HepG2 (cell line): Measurements from ENCODE around the gene SERPINA3. TPM values are rescaled to one million over a fixed set of nuclear protein-coding genes. Genes with fewer than 3 reads are reported as not detected.

Experiments
- BRD4 ChIP-seq: sonication (generic); formaldehyde crosslinking; IDR thresholded peaks from 2 replicates; pipeline ENCODE4 v1.4.0; 2020; ENCODE audit warnings: missing genetic modification reagents
- CREBL2 ChIP-seq: sonication (generic); formaldehyde crosslinking; IDR thresholded peaks from 2 replicates; pipeline ENCODE4 v1.8.1; 2023; ENCODE audit warnings: missing genetic modification reagents, mild to moderate bottlenecking, borderline replicate concordance
- CSRNP2 ChIP-seq: sonication (generic); formaldehyde crosslinking; conservative IDR thresholded peaks from 2 replicates; pipeline ENCODE4 v1.8.0; 2022; ENCODE audit warnings: low read depth, missing genetic modification reagents
- GATAD1 ChIP-seq: IDR thresholded peaks from 2 replicates; pipeline ENCODE4 v1.6.1; 2016; ENCODE audit warnings: missing genetic modification reagents, missing compliant biosample characterization
- HMGA1 ChIP-seq: sonication (generic); formaldehyde crosslinking; conservative IDR thresholded peaks from 2 replicates; pipeline ENCODE4 v1.4.0; 2020; ENCODE audit warnings: missing genetic modification reagents
- KLF16 ChIP-seq, 2 experiments: sonication (generic) in 1 of 2; formaldehyde crosslinking in 1 of 2; IDR thresholded peaks; 2 replicates each; pipeline versions ENCODE4 v1.6.1 to v1.8.0; 2016 to 2023; ENCODE audit warnings: missing genetic modification reagents in 2 of 2, missing compliant biosample characterization in 1 of 2
- MTF1 ChIP-seq: sonication (generic); formaldehyde crosslinking; IDR thresholded peaks from 2 replicates; pipeline ENCODE4 v1.5.0; 2020; ENCODE audit warnings: missing genetic modification reagents
- NPAS2 ChIP-seq: sonication (generic); formaldehyde crosslinking; IDR thresholded peaks from 2 replicates; pipeline ENCODE4 v1.8.0; 2022; ENCODE audit warnings: mild to moderate bottlenecking, missing genetic modification reagents, borderline replicate concordance
- PAF1 ChIP-seq: IDR thresholded peaks from 2 replicates; pipeline ENCODE4 v1.6.1; 2016; ENCODE audit warnings: missing genetic modification reagents, missing compliant biosample characterization
- SAFB2 ChIP-seq: sonication (generic); formaldehyde crosslinking; IDR thresholded peaks from 2 replicates; pipeline ENCODE4 v1.5.1; 2020; ENCODE audit warnings: missing genetic modification reagents, low read depth, mild to moderate bottlenecking, borderline replicate concordance
- SNAI1 ChIP-seq: sonication (generic); formaldehyde crosslinking; IDR thresholded peaks from 2 replicates; pipeline ENCODE4 v1.5.0; 2020; ENCODE audit warnings: mild to moderate bottlenecking, missing genetic modification reagents, borderline replicate concordance
- TAF1 ChIP-seq: sonication (generic); formaldehyde crosslinking; IDR thresholded peaks from 2 replicates; pipeline ENCODE4 v1.4.0; 2020; ENCODE audit warnings: missing genetic modification reagents
- WIZ ChIP-seq: sonication (generic); formaldehyde crosslinking; IDR thresholded peaks from 2 replicates; pipeline ENCODE4 v1.5.1; 2020; ENCODE audit warnings: mild to moderate bottlenecking, missing genetic modification reagents
- YY1 ChIP-seq: IDR thresholded peaks from 2 replicates; pipeline ENCODE4 v1.6.1; 2011; ENCODE audit warnings: low read length, low read depth, moderate library complexity, mild to moderate bottlenecking; ENCODE audit not compliant: insufficient read depth, insufficient replicate concordance
- ZC3H4 ChIP-seq: sonication (generic); formaldehyde crosslinking; IDR thresholded peaks from 2 replicates; pipeline ENCODE4 v1.4.0; 2020; ENCODE audit warnings: missing genetic modification reagents, borderline replicate concordance
- ZFX ChIP-seq: sonication (generic); formaldehyde crosslinking; IDR thresholded peaks from 2 replicates; pipeline ENCODE4 v1.4.0; 2020; ENCODE audit warnings: mild to moderate bottlenecking, low read depth, missing genetic modification reagents, moderate library complexity
- ZKSCAN1 ChIP-seq: fragments of 150-350 bp; IDR thresholded peaks from 2 replicates; pipeline ENCODE4 v1.6.1; 2014; ENCODE audit warnings: low read length
- ZNF296 ChIP-seq: sonication (generic); formaldehyde crosslinking; conservative IDR thresholded peaks from 2 replicates; pipeline ENCODE4 v1.5.0; 2020; ENCODE audit warnings: mild to moderate bottlenecking, missing genetic modification reagents
- ZNF383 ChIP-seq: sonication (generic); formaldehyde crosslinking; IDR thresholded peaks from 2 replicates; pipeline ENCODE4 v1.4.0; 2020; ENCODE audit warnings: missing genetic modification reagents, mild to moderate bottlenecking, borderline replicate concordance
- ZNF674 ChIP-seq: sonication (generic); formaldehyde crosslinking; IDR thresholded peaks from 2 replicates; pipeline ENCODE4 v1.5.0; 2020; ENCODE audit warnings: low read depth, mild to moderate bottlenecking, missing genetic modification reagents
- ZNF773 ChIP-seq: sonication (generic); formaldehyde crosslinking; IDR thresholded peaks from 2 replicates; pipeline ENCODE4 v1.4.0; 2020; ENCODE audit warnings: missing genetic modification reagents, borderline replicate concordance
- ZSCAN25 ChIP-seq: sonication (generic); formaldehyde crosslinking; IDR thresholded peaks from 2 replicates; pipeline ENCODE4 v1.8.0; 2022; ENCODE audit warnings: mild to moderate bottlenecking, missing genetic modification reagents
- ZSCAN30 ChIP-seq: sonication (generic); formaldehyde crosslinking; IDR thresholded peaks from 2 replicates; pipeline ENCODE4 v1.5.0; 2020; ENCODE audit warnings: mild to moderate bottlenecking, missing genetic modification reagents
- polyA plus RNA-seq, 8 experiments: library from polyadenylated mRNA; depleted of rRNA in 3 of 8; stranded (reverse) in 7 of 8; unstranded in 1 of 8; fragments of >200 nt; fragmentation: Illumina TruSeq in 4 of 8; extraction: Trizol in 4 of 8; gene quantifications; 2 replicates each; pipeline versions ENCODE4 v1.2.1 to v1.2.3, GENCODE V29; 2011 to 2016; ENCODE audit warnings: low read depth in 4 of 8, missing spikeins in 1 of 8, mixed read lengths in 1 of 8; ENCODE audit not compliant: insufficient read depth in 1 of 8
- total RNA-seq, 5 experiments: library from RNA; depleted of rRNA; stranded (reverse); fragments of >200 nt; fragmentation: Illumina TruSeq; extraction: Trizol; gene quantifications; 2 replicates each; pipeline ENCODE4 v1.2.3, GENCODE V29; 2016; ENCODE audit warnings: low read depth in 1 of 5
- TF ChIP-seq, protein P1 (sequence below): IDR thresholded peaks from 2 replicates; pipeline ENCODE4 v1.6.1; 2018; ENCODE audit warnings: missing genetic modification reagents
- TF ChIP-seq, protein P2 (sequence below): sonication (generic); formaldehyde crosslinking; IDR thresholded peaks from 2 replicates; pipeline ENCODE4 v1.4.0; 2020; ENCODE audit warnings: missing genetic modification reagents, borderline replicate concordance

SERPINA3 gene
- total and polyA plus RNA-seq, 2 of the 13 experiments (the other 11 are each of a cell fraction or from before 2014, with no cell fraction given) = 825 to 2,200 TPM

DNA sequence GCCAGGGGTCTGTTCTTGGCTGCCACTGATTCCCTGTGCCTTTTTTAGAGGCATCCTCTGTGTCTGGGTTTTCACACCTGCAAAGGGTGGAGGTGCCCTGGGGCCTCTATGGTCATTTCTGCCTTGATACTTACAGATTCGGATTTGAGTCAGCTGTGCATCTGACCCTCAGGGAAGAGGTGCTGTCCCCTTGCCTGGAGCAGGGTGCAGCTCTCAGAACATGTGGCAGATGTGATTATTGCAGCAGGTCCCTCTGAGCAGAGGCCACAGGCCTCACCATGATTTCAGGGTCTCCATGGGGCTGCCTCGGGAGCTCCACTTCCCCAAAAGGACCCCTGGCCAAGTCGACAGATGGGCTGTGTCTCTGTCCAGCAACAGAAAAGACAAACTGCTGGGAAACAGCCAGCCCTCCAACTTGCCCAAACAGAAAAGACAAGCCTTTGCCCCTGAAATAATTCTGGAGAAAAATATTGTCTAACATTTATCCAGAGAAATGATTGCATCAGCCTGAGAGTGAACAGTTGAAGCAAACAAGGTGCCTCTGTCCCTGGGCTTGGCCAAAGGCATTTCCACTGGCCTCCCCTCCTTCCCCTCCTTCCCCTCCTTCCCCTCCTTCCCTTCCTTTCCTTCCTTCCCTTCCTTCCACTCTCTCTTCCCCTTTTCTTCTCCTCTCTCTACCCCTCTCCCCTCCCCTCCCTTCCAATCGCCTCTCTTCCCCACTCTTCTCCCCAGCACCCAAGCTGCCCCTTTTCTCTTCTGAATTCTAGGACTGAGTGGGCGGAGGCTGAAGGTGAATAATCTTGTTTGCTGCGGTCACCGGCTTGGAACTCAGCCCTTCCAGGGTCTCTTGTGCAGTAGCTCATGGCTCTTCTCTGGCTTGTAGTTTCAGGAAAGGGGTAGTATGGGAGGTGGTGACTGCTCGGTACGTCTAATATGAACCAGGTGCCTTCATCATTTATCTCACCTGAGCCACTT, 676 bp downstream of the SERPINA3 start (continued):
- TF ChIP-seq SNAI1 = no peak
- TF ChIP-seq PAF1 (CRISPR knock-in tag) = peak; percentile 72
- no peak for TF ChIP-seq ZKSCAN1
- no peak for TF ChIP-seq HMGA1 (CRISPR knock-in tag)
- TF ChIP-seq YY1 = no peak
- no peak for TF ChIP-seq ZNF674 (CRISPR knock-in tag)
- no peak; the same call in none of the 2 replicates for TF ChIP-seq TAF1 (CRISPR knock-in tag)
- no peak for TF ChIP-seq ZNF383
- no peak for TF ChIP-seq CSRNP2 (CRISPR knock-in tag)
- TF ChIP-seq ZNF773 (CRISPR knock-in tag) = no peak
- no peak for TF ChIP-seq MTF1 (CRISPR knock-in tag)
- TF ChIP-seq KLF16 (CRISPR knock-in tag; IDR thresholded peaks at IDR 0.05) = no peak
- peak; percentile 47; the same call in 1 of the 2 replicates for TF ChIP-seq ZFX (CRISPR knock-in tag)
- no peak for TF ChIP-seq CREBL2 (CRISPR knock-in tag)
- TF ChIP-seq BRD4 = no peak
- no peak for TF ChIP-seq GATAD1
- no peak for TF ChIP-seq NPAS2 (CRISPR knock-in tag)
- TF ChIP-seq, protein P1, sequence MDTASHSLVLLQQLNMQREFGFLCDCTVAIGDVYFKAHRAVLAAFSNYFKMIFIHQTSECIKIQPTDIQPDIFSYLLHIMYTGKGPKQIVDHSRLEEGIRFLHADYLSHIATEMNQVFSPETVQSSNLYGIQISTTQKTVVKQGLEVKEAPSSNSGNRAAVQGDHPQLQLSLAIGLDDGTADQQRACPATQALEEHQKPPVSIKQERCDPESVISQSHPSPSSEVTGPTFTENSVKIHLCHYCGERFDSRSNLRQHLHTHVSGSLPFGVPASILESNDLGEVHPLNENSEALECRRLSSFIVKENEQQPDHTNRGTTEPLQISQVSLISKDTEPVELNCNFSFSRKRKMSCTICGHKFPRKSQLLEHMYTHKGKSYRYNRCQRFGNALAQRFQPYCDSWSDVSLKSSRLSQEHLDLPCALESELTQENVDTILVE (CRISPR knock-in tag) = no peak
- no peak for TF ChIP-seq ZSCAN30 (CRISPR knock-in tag)
- TF ChIP-seq SAFB2 (CRISPR knock-in tag) = no peak
- no peak for TF ChIP-seq ZSCAN25 (CRISPR knock-in tag)
- TF ChIP-seq WIZ = no peak
- TF ChIP-seq, protein P2, sequence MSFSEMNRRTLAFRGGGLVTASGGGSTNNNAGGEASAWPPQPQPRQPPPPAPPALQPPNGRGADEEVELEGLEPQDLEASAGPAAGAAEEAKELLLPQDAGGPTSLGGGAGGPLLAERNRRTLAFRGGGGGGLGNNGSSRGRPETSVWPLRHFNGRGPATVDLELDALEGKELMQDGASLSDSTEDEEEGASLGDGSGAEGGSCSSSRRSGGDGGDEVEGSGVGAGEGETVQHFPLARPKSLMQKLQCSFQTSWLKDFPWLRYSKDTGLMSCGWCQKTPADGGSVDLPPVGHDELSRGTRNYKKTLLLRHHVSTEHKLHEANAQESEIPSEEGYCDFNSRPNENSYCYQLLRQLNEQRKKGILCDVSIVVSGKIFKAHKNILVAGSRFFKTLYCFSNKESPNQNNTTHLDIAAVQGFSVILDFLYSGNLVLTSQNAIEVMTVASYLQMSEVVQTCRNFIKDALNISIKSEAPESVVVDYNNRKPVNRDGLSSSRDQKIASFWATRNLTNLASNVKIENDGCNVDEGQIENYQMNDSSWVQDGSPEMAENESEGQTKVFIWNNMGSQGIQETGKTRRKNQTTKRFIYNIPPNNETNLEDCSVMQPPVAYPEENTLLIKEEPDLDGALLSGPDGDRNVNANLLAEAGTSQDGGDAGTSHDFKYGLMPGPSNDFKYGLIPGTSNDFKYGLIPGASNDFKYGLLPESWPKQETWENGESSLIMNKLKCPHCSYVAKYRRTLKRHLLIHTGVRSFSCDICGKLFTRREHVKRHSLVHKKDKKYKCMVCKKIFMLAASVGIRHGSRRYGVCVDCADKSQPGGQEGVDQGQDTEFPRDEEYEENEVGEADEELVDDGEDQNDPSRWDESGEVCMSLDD (CRISPR knock-in tag) = no peak
- TF ChIP-seq ZC3H4 = peak; percentile 68; the same call in 1 of the 2 replicates
- no peak for TF ChIP-seq ZNF296 (CRISPR knock-in tag)
